ENCODE data around the gene ARHGAP21.
"Not testable (repeated sequence)": the region's sequence is repeated elsewhere in the genome, so short reads cannot be mapped to it uniquely, and the experiment has no call there.

ARHGAP21 gene

GRCh38 chr10:24642921-24643678 is 80.6 kb downstream of the ARHGAP21 start:
- in situ Hi-C loops (cut with MboI; ENCODE audit: low pct_unique_long_range_greater_than_20kb, low sequenced_read_pairs, unreplicated experiment): loop anchor here (10.0 kb wide), 1 partner anchor 432 kb away; no protein-coding TSS in a partner anchor
- peak; percentile 40 for DNase-seq (ENCODE audit: low spot score)
- TF ChIP-seq CTCF (IDR thresholded peaks at IDR 0.05; ENCODE audit: extremely low read depth, insufficient read depth, missing control alignments): peak; percentile 75

- in situ Hi-C loops (cut with MboI; ENCODE audit: low pct_unique_long_range_greater_than_20kb, low sequenced_read_pairs, unreplicated experiment): no loop called here
- DNase-seq (ENCODE audit: low spot score): no peak
- no peak for TF ChIP-seq CTCF (IDR thresholded peaks at IDR 0.05; ENCODE audit: extremely low read depth, insufficient read depth, missing control alignments)
These were observed 84.6 kb downstream of the ARHGAP21 start for GRCh38 chr10:24639124-24639523.

- in situ Hi-C loops (cut with MboI; ENCODE audit: low pct_unique_long_range_greater_than_20kb, low sequenced_read_pairs, unreplicated experiment): no loop called here
These were observed 97.9 kb downstream of the ARHGAP21 start for GRCh38 chr10:24625778-24626177.

GRCh38 chr10:24623383-24623782 is 100.3 kb downstream of the ARHGAP21 start:
- TF ChIP-seq CTCF (IDR thresholded peaks at IDR 0.05; ENCODE audit: extremely low read depth, insufficient read depth, missing control alignments): no peak
- DNase-seq (ENCODE audit: low spot score): no peak
- in situ Hi-C loops (cut with MboI; ENCODE audit: low pct_unique_long_range_greater_than_20kb, low sequenced_read_pairs, unreplicated experiment): no loop called here

More at GRCh38 chr10:24625778-24626177, 97.9 kb downstream of the ARHGAP21 start:
- no peak for TF ChIP-seq CTCF (IDR thresholded peaks at IDR 0.05; ENCODE audit: extremely low read depth, insufficient read depth, missing control alignments)
- DNase-seq (ENCODE audit: low spot score): no peak

- in situ Hi-C loops (cut with MboI; ENCODE audit: low pct_unique_long_range_greater_than_20kb, low sequenced_read_pairs, unreplicated experiment): no loop called here
- TF ChIP-seq CTCF (IDR thresholded peaks at IDR 0.05; ENCODE audit: extremely low read depth, insufficient read depth, missing control alignments): no peak
- DNase-seq (ENCODE audit: low spot score): no peak
These were observed 100.8 kb downstream of the ARHGAP21 start for GRCh38 chr10:24622781-24623301.

GRCh38 chr10:24621035-24621795 is 102.5 kb downstream of the ARHGAP21 start:
- in situ Hi-C loops (cut with MboI; ENCODE audit: low pct_unique_long_range_greater_than_20kb, low sequenced_read_pairs, unreplicated experiment); DNase-seq (ENCODE audit: low spot score): not testable (repeated sequence)

GRCh38 chr10:24619994-24620310 is 103.7 kb downstream of the ARHGAP21 start:
- in situ Hi-C loops (cut with MboI; ENCODE audit: low pct_unique_long_range_greater_than_20kb, low sequenced_read_pairs, unreplicated experiment); DNase-seq (ENCODE audit: low spot score): not testable (repeated sequence)

GRCh38 chr10:24619291-24619993 is 104.2 kb downstream of the ARHGAP21 start:
- DNase-seq (ENCODE audit: low spot score); in situ Hi-C loops (cut with MboI; ENCODE audit: low pct_unique_long_range_greater_than_20kb, low sequenced_read_pairs, unreplicated experiment): not testable (repeated sequence)

All from GM13977 (cell line).